ENCODE results near the gene TIMM8A. TPM values are rescaled to one million over a fixed set of nuclear protein-coding genes. Genes with fewer than 3 reads are reported as not detected.

Gene TIMM8A
- total and polyA plus RNA-seq, 2 experiments from 2014 or later, result 1.9 to 18.5 TPM

DNA sequence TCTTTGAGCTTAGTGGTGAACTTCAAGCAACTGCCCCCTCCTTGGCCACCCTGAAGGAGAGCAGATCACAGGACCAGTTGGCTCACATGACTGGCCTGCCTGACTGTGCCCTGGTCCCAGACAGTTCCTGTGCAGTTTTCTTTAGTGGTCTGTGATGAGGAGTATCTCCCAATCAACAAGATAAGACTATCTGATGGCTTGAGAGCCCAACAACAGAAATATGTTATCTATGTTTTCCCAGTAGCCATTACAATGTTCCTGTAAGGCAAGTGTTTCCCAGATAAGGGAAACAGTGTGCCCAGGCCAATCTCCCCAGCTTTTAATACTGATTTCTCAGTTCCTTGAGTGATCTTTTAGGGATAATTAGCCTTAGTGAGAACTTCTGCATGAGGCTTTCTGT is 14.2 kb upstream of the TIMM8A start:
- H3K9me2 ChIP-seq (ENCODE audit: insufficient read depth), result no peaks in the 10 kb centered on the region
- H2AFZ ChIP-seq, result no peak overlapping the region
- H4K20me1 ChIP-seq (ENCODE audit: insufficient read depth), result no peaks in the 10 kb centered on the region
- H3K4me1 ChIP-seq (ENCODE audit: insufficient read depth), result no peaks in the 10 kb centered on the region
- H3K27ac ChIP-seq, result no peak overlapping the region
- no peaks in the 10 kb centered on the region for H3K36me3 ChIP-seq (ENCODE audit: low read depth)
- TF ChIP-seq EZH2phosphoT487 (IDR thresholded peaks at IDR 0.05; ENCODE audit: insufficient read depth, low read depth) (no peak), EZH2 (IDR thresholded peaks at IDR 0.05; ENCODE audit: insufficient read depth, poor library complexity, severe bottlenecking) (no peak)
- H3K27me3 ChIP-seq (replicated peaks; ENCODE audit: insufficient read depth), result no peaks in the 10 kb centered on the region
- H3K9ac ChIP-seq, result no peak overlapping the region
- no peaks in the 10 kb centered on the region for H3K79me2 ChIP-seq (ENCODE audit: insufficient read depth)
- no peaks in the 10 kb centered on the region for H3K9me3 ChIP-seq (ENCODE audit: low read depth)
- H3K4me3 ChIP-seq, result no peak overlapping the region
- in situ Hi-C loops (cut with MboI), result no loop called here
- H3F3A ChIP-seq (ENCODE audit: insufficient read depth), result no peaks in the 10 kb centered on the region
- DNase-seq, result no peak
- H3K4me2 ChIP-seq (ENCODE audit: unreplicated experiment), result no peak overlapping the region

DNA sequence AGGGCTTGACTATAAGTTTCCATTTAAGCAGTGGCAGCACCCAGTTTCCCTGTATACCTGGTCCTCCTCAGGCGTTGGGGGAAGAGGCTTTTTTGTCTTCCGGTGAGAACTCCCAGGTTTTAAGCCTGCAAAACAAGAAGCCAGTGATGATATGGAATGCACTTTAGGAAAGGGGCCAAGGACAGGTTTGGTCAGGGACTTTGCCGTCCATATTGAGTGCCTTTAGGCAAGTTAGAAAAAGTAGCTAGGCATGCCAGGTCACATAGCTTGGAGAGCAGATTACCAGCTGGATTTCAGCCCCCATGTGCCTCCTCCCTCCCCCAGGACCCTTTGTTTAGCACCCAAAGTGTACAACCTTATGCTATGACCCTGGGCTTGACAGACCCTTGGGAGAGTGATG is 13.6 kb upstream of the TIMM8A start:
- Histone ChIP-seq H3K9me3 (ENCODE audit: low read depth) (no peaks in the 10 kb centered on the region), H3K79me2 (ENCODE audit: insufficient read depth) (no peaks in the 10 kb centered on the region)
- TF ChIP-seq EZH2 (IDR thresholded peaks at IDR 0.05; ENCODE audit: insufficient read depth, poor library complexity, severe bottlenecking) (no peak), EZH2phosphoT487 (IDR thresholded peaks at IDR 0.05; ENCODE audit: insufficient read depth, low read depth) (no peak)

DNA sequence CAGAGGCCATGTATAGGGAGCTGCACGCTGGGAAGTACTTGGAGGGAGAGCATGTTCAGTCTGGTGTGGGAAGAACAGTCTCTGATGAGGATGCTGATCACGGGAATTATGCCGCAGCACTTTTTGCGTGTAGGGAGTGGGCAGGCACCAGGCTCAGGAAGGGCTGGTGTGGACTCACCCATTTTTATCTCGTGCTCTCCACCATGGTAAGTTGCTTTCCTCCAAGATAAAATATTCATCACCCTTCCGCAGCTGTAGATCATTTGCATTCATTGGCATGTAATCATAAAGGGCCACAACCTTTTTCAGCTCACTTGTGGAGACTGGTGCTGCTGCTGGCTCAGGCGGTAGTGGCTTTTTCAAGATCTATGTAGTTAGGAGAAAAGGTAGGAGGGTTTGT is 11.8 kb upstream of the TIMM8A start:
- H3K4me3 ChIP-seq, result no peak overlapping the region
- no peak for DNase-seq
- H3K9ac ChIP-seq, result no peak overlapping the region
- H3F3A ChIP-seq (ENCODE audit: insufficient read depth), result no peaks in the 10 kb centered on the region
- TF ChIP-seq EZH2phosphoT487 (IDR thresholded peaks at IDR 0.05; ENCODE audit: insufficient read depth, low read depth) (no peak), EZH2 (IDR thresholded peaks at IDR 0.05; ENCODE audit: insufficient read depth, poor library complexity, severe bottlenecking) (no peak)
- in situ Hi-C loops (cut with MboI), result no loop called here
- no peaks in the 10 kb centered on the region for H3K4me1 ChIP-seq (ENCODE audit: insufficient read depth)
- no peak overlapping the region for H2AFZ ChIP-seq
- H3K9me2 ChIP-seq (ENCODE audit: insufficient read depth), result no peaks in the 10 kb centered on the region
- 63 to 72% methylated on average over 7 of the region's 7 CpGs for WGBS, 2 experiments (ENCODE audit: low coverage in 1 of 2, low lambda C conversion rate in 2 of 2, missing lambda C conversion rate in 2 of 2)
- H3K9me3 ChIP-seq (ENCODE audit: low read depth), result no peaks in the 10 kb centered on the region
- H3K27me3 ChIP-seq (replicated peaks; ENCODE audit: insufficient read depth), result no peaks in the 10 kb centered on the region
- H3K4me2 ChIP-seq (ENCODE audit: unreplicated experiment), result no peak overlapping the region
- H3K27ac ChIP-seq, result no peak overlapping the region
- no peaks in the 10 kb centered on the region for H3K36me3 ChIP-seq (ENCODE audit: low read depth)
- H3K79me2 ChIP-seq (ENCODE audit: insufficient read depth), result no peaks in the 10 kb centered on the region
- H4K20me1 ChIP-seq (ENCODE audit: insufficient read depth), result no peaks in the 10 kb centered on the region

More for the DNA sequence above, 13.6 kb upstream of the TIMM8A start:
- H3F3A ChIP-seq (ENCODE audit: insufficient read depth), result no peaks in the 10 kb centered on the region
- no peaks in the 10 kb centered on the region for H3K4me1 ChIP-seq (ENCODE audit: insufficient read depth)
- no peaks in the 10 kb centered on the region for H3K27me3 ChIP-seq (replicated peaks; ENCODE audit: insufficient read depth)
- no peak overlapping the region for H2AFZ ChIP-seq
- H3K27ac ChIP-seq, result no peak overlapping the region
- WGBS, 2 experiments (ENCODE audit: low coverage in 1 of 2, low lambda C conversion rate in 2 of 2, missing lambda C conversion rate in 2 of 2), result 69 to 74% methylated on average over 3 of the region's 3 CpGs
- H3K9ac ChIP-seq, result no peak overlapping the region
- no peak for DNase-seq
- H4K20me1 ChIP-seq (ENCODE audit: insufficient read depth), result no peaks in the 10 kb centered on the region
- no peak overlapping the region for H3K4me2 ChIP-seq (ENCODE audit: unreplicated experiment)
- H3K4me3 ChIP-seq, result no peak overlapping the region
- in situ Hi-C loops (cut with MboI), result no loop called here
- H3K36me3 ChIP-seq (ENCODE audit: low read depth), result no peaks in the 10 kb centered on the region
- H3K9me2 ChIP-seq (ENCODE audit: insufficient read depth), result no peaks in the 10 kb centered on the region

DNA sequence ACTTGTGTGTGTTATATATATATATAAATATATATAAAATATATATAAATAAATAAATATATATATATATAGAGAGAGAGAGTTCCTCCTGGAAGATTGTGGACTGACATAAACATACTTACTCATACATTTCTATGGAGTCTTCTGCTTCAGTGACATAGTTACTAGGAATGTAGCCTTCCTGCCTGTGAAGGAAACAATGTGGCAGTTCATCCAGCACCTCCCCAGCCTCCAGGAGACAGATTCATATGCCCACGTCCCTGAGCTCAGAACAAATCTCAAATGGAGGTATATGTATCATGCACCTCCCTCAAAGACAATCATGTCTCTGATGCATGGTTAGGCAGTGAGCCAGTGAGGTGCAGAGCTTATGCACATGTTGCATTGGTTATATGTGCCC is 11.4 kb upstream of the TIMM8A start:
- no peaks in the 10 kb centered on the region for H3K4me1 ChIP-seq (ENCODE audit: insufficient read depth)
- H3K4me3 ChIP-seq, result no peak overlapping the region
- H2AFZ ChIP-seq, result no peak overlapping the region
- WGBS, 2 experiments (ENCODE audit: low coverage in 1 of 2, low lambda C conversion rate in 2 of 2, missing lambda C conversion rate in 2 of 2), result 0 to 12% methylated on average over 1 of the region's 1 CpG
- in situ Hi-C loops (cut with MboI), result no loop called here
- no peaks in the 10 kb centered on the region for H4K20me1 ChIP-seq (ENCODE audit: insufficient read depth)
- no peak overlapping the region for H3K27ac ChIP-seq
- no peaks in the 10 kb centered on the region for H3K27me3 ChIP-seq (replicated peaks; ENCODE audit: insufficient read depth)
- no peaks in the 10 kb centered on the region for H3F3A ChIP-seq (ENCODE audit: insufficient read depth)
- peak; percentile 51 for DNase-seq
- no peak overlapping the region for H3K4me2 ChIP-seq (ENCODE audit: unreplicated experiment)
- no peaks in the 10 kb centered on the region for H3K79me2 ChIP-seq (ENCODE audit: insufficient read depth)
- no peaks in the 10 kb centered on the region for H3K9me2 ChIP-seq (ENCODE audit: insufficient read depth)
- H3K9me3 ChIP-seq (ENCODE audit: low read depth), result no peaks in the 10 kb centered on the region
- no peak overlapping the region for H3K9ac ChIP-seq
- H3K36me3 ChIP-seq (ENCODE audit: low read depth), result no peaks in the 10 kb centered on the region
- TF ChIP-seq EZH2phosphoT487 (IDR thresholded peaks at IDR 0.05; ENCODE audit: insufficient read depth, low read depth) (no peak), EZH2 (IDR thresholded peaks at IDR 0.05; ENCODE audit: insufficient read depth, poor library complexity, severe bottlenecking) (no peak)

DNA sequence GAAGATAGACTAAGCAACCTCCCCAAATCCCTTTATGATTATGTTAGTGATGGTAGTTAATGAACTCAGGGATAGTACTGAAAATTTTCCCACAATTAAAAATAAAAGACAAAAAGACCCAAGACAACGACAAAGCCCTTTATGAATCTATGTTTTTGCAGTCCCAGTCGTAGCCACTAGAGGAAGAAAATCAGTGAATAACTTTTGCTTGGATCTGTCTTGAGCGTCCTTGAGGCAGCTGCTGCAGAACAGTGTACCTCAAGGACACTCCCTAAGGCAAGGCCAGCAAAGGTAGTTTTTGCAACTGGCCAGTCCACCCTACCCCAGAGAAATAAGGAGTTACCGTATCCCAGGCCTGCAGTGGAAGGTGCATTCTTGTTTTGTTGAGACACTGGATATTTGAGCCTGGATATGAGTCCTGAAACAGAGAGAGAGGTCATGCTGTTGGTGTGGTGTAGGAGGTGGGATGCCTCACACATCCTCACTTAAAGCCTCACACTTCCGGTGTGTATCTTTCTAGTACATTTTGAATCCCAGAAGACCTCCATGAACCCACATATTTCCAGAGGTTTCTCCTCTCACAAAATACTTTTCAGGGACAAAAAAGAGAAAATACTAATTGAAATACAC is 8.7 kb upstream of the TIMM8A start:
- in situ Hi-C loops (cut with MboI), result no loop called here

More for the DNA sequence above, 8.7 kb upstream of the TIMM8A start:
- Histone ChIP-seq H3K9ac (no peak overlapping the region), H3K27me3 (replicated peaks; ENCODE audit: insufficient read depth) (no peaks in the 10 kb centered on the region), H3K36me3 (ENCODE audit: low read depth) (no peaks in the 10 kb centered on the region), H3K4me1 (ENCODE audit: insufficient read depth) (no peaks in the 10 kb centered on the region), H2AFZ (no peak overlapping the region), H3K9me2 (ENCODE audit: insufficient read depth) (no peaks in the 10 kb centered on the region), H4K20me1 (ENCODE audit: insufficient read depth) (no peaks in the 10 kb centered on the region), H3F3A (ENCODE audit: insufficient read depth) (no peaks in the 10 kb centered on the region), H3K4me3 (no peak overlapping the region), H3K4me2 (ENCODE audit: unreplicated experiment) (no peak overlapping the region), H3K79me2 (ENCODE audit: insufficient read depth) (no peaks in the 10 kb centered on the region), H3K27ac (no peak overlapping the region), H3K9me3 (ENCODE audit: low read depth) (no peaks in the 10 kb centered on the region)
- 44 to 47% methylated on average over 5 of the region's 5 CpGs for WGBS, 2 experiments (ENCODE audit: low coverage in 1 of 2, low lambda C conversion rate in 2 of 2, missing lambda C conversion rate in 2 of 2)
- peak; percentile 24 for DNase-seq
- TF ChIP-seq EZH2phosphoT487 (IDR thresholded peaks at IDR 0.05; ENCODE audit: insufficient read depth, low read depth) (no peak), EZH2 (IDR thresholded peaks at IDR 0.05; ENCODE audit: insufficient read depth, poor library complexity, severe bottlenecking) (no peak)

Data from GM23248 (cell line).